NCI-H146 (cell line): ENCODE measurements around the gene TCERG1L.

ENCODE experiments used
- DNase-seq: peaks from one replicate; lab custom pipeline; 2025; lab: John Stamatoyannopoulos, UW

Gene TCERG1L

GRCh38 chr10:131067690-131068089 lies 243.8 kb downstream of the TCERG1L start:
- DNase-seq, result no peak

- DNase-seq, result no peak
Measured at GRCh38 chr10:131065673-131066305, 245.7 kb downstream of the TCERG1L start.

- no peak for DNase-seq
Measured at GRCh38 chr10:131063311-131063710, 248.2 kb downstream of the TCERG1L start.

GRCh38 chr10:131062621-131063260 lies 248.8 kb downstream of the TCERG1L start:
- DNase-seq, result no peak

GRCh38 chr10:131061216-131061615 lies 250.3 kb downstream of the TCERG1L start:
- DNase-seq, result no peak

- DNase-seq, result no peak
Measured at GRCh38 chr10:131059881-131060280, 251.6 kb downstream of the TCERG1L start.

- DNase-seq, result no peak
Measured at GRCh38 chr10:131058799-131059198, 252.7 kb downstream of the TCERG1L start.

- DNase-seq, result no peak
Measured at GRCh38 chr10:131056781-131057180, 254.7 kb downstream of the TCERG1L start.

- no peak for DNase-seq
Measured at GRCh38 chr10:131056091-131056579, 255.4 kb downstream of the TCERG1L start.

- no peak for DNase-seq
Measured at GRCh38 chr10:131055437-131055836, 256.1 kb downstream of the TCERG1L start.

GRCh38 chr10:131053192-131053591 lies 258.3 kb downstream of the TCERG1L start:
- DNase-seq, result no peak

- no peak for DNase-seq
Measured at GRCh38 chr10:131050162-131050766, 261.3 kb downstream of the TCERG1L start.

GRCh38 chr10:131049016-131049415 lies 262.5 kb downstream of the TCERG1L start:
- peak; percentile 94 for DNase-seq

- DNase-seq, result no peak
Measured at GRCh38 chr10:131048606-131049005, 262.9 kb downstream of the TCERG1L start.

- DNase-seq, result peak; percentile 22
Measured at GRCh38 chr10:131047501-131047900, 264.0 kb downstream of the TCERG1L start.

GRCh38 chr10:131046194-131046593 lies 265.3 kb downstream of the TCERG1L start:
- DNase-seq, result no peak

GRCh38 chr10:131044379-131045111 lies 267.0 kb downstream of the TCERG1L start:
- no peak for DNase-seq

- DNase-seq, result peak; percentile 33
Measured at GRCh38 chr10:131043039-131043691, 268.4 kb downstream of the TCERG1L start.
